Stimulated activated CD8-positive, alpha-beta memory T cell treated with anti-CD3 and anti-CD28 coated beads, Interleukin-15, amount 100 ng/mL, for 48 hours (primary cell): Measurements from ENCODE around the gene WASF3.
"Not testable (repeated sequence)": the region's sequence is repeated elsewhere in the genome, so short reads cannot be mapped to it uniquely, and the experiment has no call there.

Experiments
- DNase-seq, 2 donors: peaks; one replicate each; pipeline ENCODE4 v3.0.0-alpha.2; 2020; ENCODE audit warnings: low read depth in 2 of 2

The WASF3 gene

DNA sequence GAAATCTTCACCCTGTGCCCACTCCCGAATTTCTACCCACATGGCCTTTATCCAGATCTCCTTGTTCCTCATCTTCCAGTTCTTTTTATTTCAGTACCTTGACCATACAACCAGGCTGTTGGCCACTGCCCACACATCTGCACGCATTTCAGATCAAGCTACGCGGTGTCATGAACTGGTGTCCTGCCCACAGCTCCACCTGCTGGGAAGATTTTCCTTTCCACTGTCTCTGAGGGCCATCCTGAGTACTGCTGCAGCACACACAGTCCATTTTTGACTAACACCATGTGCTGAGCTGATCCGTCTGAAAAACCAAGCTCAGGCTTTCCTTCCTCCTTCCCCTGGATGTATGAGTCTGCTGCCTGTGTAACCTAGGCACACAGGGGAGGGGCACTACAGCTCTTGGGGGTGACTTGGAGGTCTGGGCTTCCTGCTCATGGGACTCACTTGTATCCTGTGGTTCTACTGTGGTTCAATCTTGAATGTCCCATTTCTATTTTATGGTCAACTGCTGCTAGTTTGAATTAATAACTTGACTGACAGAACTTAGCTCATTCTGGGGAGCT lies 71.9 kb downstream of the WASF3 start:
- DNase-seq: no peak

DNA sequence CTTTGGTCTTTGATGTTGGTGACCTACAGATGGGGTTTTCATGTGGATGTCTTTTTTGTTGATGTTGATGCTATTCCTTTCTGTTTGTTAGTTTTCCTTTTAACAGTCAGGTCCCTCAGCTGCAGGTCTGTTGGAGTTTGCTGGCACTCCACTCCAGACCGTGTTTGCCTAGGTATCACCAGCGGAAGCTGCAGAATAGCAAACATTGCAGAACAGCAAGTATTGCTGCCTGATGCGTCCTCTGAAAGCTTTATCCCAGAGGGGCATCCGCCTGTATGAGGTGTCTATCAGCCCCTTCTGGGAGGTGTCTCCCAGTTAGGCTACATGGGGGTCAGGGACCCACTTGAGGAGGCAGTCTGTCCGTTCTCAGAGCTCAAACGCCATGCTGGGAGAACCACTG lies 78.2 kb downstream of the WASF3 start:
- not testable (repeated sequence) for DNase-seq

DNA sequence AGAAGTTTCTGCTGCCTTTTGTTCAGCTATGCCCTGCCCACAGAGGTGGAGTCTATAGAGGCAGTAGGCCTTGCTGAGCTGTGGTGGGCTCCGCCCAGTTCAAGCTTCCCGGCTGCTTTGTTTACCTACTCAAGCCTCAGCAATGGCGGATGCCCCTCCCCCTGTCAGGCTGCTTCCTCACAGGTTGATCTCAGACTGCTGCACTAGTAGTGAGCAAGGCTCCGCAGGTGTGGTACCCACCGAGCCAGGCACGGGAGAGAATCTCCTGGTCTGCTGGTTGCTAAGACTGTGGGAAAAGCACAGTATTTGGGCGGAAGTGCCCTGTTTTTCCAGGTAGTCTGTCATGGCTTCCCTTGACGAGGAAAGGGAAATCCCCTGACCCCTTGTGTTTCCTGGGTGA lies 78.6 kb downstream of the WASF3 start:
- not testable (repeated sequence) for DNase-seq

- DNase-seq: no peak
Measured at GRCh38 chr13:26646603-26647002, 89.1 kb downstream of the WASF3 start.

GRCh38 chr13:26651234-26651633 lies 93.8 kb downstream of the WASF3 start:
- DNase-seq: no peak

- no peak for DNase-seq
Measured at GRCh38 chr13:26653310-26653709, 95.8 kb downstream of the WASF3 start.

- no peak for DNase-seq
Measured at GRCh38 chr13:26653842-26654241, 96.4 kb downstream of the WASF3 start.

DNA sequence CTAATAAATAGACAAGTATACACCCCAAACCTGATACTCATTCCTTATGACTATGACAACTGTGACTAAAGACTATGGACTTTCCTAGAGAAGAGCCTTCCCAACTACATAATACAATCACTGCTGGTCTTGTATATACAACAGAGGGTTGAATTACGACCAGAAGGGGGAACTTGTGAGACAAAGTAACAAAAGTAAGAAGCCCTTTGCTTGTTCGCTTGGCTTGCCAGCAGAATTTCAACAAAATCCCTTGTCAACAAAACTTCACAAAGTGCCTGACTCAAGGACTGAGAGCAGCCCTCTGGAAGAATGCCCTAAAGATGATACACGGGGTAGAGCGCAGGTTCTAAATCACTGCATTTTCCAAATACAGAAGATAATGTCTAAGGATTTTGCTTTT lies 99.4 kb downstream of the WASF3 start:
- no peak for DNase-seq

DNA sequence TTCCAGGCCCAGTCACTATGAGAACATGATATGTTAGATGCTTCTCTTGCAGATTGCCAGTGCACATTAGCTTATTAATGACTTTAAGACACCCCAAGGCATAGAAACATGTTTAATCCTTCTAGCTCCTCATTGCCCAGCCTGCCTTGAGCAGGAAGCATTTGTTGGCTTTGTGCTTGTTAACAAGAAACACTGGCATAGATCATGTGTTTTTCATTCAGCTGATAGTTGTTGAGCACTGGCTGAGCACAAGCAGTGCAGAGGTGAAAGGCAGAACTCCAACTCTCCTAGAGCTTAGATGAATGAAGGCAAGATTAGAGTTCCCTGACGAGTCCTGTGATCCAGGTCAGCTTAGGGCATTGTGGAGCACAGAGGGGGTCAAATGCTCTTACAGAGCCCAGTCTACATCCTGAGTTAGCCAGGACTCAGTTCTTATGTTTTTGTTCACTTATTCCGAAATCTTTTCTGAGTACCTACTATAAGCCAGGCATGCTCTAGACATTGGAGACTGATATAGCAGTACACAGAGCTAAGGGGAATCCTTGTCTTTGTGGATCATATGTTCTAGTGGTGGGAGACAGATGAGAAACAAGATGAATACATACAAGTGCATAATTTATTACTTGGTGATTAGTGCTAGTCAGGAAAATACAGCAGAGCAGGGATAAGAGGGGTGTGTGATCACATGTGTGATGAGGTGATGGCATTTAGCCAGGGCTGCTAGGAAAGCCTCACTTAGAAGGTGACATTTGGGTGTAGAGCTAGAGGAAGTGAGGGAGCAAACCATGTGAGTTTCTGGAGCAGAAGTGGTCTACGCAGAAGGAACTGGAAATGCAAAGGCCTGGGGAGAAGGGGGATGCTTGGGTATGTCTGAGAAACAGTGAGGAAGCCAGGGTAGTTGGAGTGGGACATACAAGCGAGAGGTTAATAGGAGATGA lies 101.2 kb downstream of the WASF3 start:
- DNase-seq: no peak

GRCh38 chr13:26660185-26660584 lies 102.7 kb downstream of the WASF3 start:
- DNase-seq: no peak

DNA sequence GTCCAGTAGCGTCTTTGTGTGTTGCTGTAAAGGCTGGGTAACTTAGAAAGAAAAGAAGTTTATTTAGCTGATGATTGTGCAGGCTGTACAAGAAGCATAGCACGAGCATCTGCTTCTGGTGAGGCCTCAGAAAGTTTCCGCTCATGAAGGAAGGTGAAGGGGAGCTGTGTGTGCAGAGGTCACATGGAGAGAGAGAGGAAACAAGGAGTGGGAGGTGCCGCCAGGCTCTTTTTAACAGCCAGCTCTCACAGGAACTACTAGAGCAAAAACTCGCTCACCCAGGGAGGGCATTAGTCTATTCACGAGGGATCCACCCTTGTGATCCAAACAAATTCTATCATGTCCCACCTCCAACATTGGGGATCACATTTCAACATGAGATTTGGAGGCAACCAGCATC lies 103.3 kb downstream of the WASF3 start:
- DNase-seq: no peak

GRCh38 chr13:26663791-26664190 lies 106.3 kb downstream of the WASF3 start:
- no peak for DNase-seq

DNA sequence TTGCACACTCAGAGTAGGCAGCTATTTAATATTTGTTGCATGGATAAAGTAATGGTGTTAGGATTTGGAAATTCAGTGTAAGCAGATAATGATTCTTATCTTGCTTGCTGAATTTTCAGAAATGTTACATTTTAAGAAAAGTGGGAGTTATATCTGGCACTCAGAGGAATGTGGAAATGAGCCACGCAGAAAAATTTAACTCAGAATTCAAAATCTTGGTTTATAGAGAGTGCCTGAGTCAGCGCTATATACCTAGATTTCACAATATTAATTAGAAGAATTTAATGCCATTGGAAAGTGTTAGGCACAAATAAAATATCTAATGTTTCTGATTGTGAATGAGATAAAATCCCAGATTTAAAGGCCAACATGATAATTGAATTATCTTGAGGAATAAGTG lies 106.8 kb downstream of the WASF3 start:
- DNase-seq: no peak

DNA sequence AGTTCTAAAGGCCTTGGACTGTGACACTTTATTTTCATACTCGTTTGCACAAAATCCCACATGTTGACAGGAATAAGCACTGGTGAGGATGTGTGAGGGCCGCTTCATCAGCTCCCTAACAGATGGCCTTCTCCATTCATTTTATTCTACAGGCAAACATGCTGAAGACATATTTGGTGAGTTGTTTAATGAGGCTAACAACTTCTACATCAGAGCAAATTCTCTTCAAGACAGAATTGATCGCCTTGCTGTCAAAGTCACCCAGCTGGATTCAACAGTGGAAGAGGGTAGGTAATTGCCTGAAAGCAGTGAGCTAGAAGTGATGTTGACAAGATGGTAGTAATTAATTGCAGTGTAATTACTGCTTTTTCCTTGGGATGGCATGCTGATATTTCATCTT lies 107.4 kb downstream of the WASF3 start:
- no peak for DNase-seq

DNA sequence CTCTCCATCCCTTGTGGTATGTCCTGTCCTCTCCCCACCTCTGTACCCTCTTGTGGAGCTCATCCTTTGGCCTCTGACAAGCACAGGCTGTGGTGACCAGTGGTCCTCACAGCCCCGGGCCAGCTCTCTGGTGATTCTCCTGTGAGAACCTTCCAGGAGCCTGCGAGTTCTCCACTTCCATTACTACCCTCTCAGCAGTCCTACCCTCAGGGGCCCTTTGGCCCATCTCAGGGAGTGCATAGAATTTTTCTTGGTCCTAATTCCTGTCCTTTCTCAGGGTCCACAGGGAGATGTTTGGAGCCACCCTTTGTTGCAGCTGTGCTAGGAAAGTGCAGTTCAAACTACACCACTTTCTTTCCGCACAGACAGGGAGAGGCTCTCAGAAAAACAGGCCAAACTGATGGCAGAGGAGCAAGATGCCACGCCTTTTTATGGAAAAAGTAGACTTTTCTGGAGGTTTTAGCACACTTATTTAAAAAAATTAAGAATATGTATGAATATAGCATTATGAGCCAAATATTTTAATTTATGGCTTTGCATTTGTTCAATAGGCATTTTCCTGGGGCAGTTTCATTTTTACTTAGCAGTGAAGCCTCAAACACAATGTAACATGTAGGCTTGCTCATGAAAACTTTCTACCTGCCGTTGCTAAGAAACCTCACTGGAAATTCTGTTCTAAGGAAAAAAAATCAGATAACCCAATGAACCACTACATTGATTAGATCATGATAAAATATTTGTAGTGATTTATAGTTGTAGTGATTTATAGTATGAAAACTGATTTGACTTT lies 111.1 kb downstream of the WASF3 start:
- DNase-seq: no peak

GRCh38 chr13:26673890-26674289 lies 116.4 kb downstream of the WASF3 start:
- DNase-seq: no peak

GRCh38 chr13:26677156-26677555 lies 119.7 kb downstream of the WASF3 start:
- DNase-seq: no peak

- DNase-seq: no peak
Measured at GRCh38 chr13:26678330-26678729, 120.8 kb downstream of the WASF3 start.

DNA sequence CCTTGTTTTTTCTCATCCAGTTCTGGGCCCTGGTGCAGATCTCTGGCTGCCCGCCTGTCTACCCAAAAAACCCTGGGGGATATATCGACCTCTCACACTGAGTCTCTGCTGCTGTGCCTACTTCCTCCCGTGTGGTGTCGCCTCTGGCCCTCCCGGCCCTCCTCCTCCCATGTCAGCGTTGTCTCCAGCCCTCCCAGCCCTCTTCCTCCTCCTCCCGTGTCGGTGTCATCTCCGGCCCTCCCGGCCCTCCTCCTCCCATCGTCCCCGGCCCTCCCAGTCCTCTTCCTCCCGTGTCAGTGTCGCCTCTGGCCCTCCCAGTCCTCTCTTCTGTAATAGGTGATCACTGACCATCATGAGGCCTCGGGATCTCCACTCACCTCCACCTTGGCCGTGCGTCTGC lies 121.3 kb downstream of the WASF3 start:
- DNase-seq: no peak

DNA sequence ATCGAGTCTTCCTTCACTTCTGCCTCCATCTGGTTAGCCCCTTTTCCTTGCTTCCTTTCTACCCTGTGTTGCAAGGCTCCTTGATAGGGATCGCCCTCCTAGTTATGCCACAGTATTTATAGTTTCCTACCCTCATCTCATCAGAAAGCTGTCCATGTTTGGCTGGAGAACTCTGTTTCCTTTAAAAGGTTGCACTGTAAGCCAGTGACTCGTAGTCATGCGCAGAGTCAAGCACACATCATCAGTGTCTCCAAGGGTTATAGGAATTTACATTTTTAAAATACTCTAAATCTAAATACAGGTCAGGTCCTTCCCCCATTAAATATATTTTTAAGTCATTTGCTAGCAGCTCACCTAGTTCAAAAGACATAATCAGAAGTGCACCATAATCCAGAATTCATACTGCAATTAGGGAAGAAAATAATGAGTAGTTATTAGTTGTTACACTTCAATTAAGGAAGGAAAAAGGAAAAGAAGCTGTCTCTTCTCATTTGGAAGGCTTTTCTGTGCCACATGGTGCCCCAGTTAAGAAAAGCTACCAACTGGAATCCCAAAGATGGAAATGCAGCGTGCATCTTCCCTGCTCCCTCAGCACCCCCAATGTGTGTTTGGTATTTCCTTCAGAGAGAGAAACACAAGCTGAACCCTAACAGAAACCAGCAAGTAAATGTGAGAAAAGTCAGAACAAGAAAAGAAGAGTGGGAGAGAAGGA lies 122.1 kb downstream of the WASF3 start:
- DNase-seq: no peak

- no peak for DNase-seq
Measured at GRCh38 chr13:26680123-26680450, 122.6 kb downstream of the WASF3 start.

GRCh38 chr13:26680572-26680971 lies 123.1 kb downstream of the WASF3 start:
- no peak for DNase-seq
